Fibroblast of pulmonary artery (primary cell): ENCODE data around the gene SPAG9.

Experiments
- DNase-seq: peaks from one replicate; pipeline ENCODE4 v3.0.0-alpha.2; 2010; ENCODE audit warnings: low read depth
- H3K4me3 ChIP-seq: replicated peaks from 2 replicates; pipeline ENCODE4 v1.5.1; 2011; ENCODE audit warnings: low read depth, mild to moderate bottlenecking, control low read depth, low read length, moderate library complexity
- CTCF ChIP-seq: IDR thresholded peaks from 2 replicates; pipeline ENCODE4 v1.5.1; 2011; ENCODE audit warnings: mild to moderate bottlenecking, control low read depth, low read length, inconsistent platforms; ENCODE audit errors: missing control alignments

Gene SPAG9

DNA sequence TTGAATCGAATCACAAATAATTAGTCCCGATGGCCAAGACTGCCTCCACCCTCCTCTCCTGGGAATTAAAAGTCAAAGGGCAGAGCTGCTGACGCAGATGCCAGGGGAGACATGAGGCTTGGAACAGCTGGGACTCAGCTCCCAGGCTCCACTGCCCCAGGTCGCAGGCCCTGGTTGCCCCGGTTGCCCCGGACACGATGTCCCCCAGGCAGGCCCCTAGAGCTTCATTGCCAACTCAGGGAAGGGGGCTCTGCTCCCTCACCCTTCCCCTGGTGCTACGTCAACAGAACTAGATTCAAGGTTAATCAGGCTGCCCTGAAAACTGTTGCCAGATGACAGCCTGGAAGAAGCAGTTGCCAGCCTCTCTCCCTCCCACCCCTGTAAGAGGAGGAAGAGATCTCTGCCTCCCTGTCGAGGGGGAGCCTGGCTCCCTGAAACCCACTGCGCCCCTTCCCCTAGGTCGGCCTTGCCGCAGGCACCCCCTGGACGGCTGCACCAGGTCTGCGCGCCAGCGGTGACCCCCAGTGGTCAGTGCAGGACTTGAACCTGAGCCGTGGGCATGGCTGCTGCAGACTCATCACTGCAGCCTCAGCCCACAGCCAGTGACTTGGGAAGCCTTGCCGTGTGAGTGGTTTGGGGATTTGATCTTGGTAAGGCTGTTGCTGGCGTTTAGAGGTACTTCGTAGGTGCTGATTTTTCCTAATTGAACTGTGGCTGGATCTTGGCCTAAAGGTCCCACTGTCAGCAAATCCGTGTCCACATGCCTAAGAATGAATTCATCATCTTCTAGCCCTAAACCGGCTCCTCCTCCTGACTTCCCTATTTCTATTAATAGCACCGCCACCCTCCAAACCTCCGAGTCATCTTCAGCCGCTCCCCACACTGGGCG is 170.4 kb downstream of the SPAG9 start:
- peak; percentile 67 for TF ChIP-seq CTCF
- peak; percentile 76 for DNase-seq
- H3K4me3 ChIP-seq = no peak overlapping the region

DNA sequence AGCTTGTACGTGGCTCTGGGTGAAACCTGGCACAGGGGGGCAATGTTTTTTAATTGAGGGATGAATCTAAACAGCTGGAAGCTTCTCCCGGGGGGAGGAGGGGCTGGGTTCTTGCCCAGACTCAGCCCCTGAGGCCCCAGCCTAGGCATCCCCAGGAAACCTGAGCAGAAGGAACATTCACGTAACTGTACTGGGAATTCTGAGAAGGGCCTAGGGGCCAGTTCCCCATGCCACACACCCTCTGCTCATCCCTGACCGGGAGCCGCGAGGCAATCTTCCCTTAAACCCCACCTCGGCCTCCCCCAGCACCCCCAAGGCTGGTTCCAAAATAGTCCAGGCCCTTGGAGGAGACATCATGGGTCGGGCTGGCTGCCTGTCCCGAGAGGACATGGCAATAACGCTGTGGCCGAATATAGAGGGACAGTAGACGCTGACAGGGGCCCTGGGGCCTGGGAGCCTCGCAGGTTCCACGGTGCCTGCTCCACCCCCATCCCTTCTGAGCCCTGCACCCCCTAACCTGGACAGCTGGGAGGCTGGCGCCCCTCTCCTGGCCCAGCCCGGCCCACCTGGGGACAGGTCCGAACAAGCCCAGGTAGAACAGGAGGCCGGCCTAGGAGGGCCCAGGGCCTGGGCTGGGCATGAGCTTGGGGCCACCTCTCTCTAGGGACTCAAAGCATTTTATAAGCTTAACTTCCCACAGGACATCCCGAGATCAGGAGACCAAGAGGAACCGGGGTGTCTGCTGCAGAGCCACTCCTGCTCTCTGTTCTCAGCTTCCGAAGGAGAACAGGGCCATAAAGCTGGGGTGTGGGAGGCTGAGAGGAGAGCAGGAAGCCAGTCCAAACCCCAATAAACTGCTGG is 171.3 kb downstream of the SPAG9 start:
- no peak overlapping the region for H3K4me3 ChIP-seq
- no peak for DNase-seq
- TF ChIP-seq CTCF = no peak

DNA sequence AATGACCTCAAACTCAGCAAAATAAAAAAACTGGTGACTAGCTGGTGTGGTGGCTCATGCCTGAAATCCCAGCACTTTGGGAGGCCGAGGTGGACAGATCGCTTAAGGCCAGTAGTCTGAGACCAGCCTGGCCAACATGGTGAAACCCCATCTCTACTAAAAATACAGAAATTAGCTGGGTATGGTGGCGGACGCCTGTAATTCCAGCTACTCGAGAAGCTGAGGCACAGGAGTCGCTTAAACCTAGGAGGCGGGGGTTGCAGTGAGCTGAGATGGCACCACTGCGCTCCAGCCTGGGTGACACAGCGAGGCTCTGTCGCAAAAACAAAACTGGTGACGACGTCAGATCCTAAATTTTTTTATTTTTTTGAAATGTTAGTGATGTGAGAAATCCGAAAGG is 172.0 kb downstream of the SPAG9 start:
- no peak for DNase-seq
- H3K4me3 ChIP-seq = no peak overlapping the region
- TF ChIP-seq CTCF = no peak

DNA sequence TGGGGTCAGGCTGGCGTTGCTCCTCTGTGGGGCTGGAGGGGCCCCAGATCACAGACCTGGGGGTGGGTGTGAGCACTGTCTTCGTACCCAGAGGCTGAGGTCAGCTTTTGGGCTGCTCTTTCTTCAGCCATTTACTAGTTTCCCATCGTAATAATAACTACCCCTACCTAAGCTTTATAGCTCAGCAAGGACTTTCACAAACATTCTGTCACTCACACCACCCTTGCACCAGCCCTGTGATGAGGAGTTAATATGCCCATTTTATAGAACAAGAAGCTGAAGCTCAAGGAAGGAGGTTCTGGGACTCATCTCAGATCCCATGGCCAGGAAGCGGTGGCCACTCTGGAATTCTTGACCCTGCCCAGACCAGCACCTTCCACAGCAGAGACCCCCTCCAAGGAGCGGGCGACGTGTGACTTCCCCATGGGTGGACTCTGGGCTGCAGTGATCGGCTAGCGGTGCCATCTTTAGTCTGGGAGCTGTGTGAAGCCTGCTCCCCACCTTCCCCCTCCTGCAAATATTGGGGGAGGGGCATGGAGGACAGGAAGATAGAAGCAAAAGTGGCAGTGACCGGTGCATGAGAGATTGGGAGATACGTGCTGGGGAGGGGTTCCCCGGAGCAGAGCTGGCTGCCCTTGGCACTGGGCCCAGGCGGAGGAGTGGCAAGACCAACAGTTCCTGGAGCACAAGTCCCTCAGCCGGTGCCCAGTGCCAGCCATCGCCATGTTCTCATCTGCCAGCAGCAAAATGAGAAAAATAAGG is 172.7 kb downstream of the SPAG9 start:
- no peak overlapping the region for H3K4me3 ChIP-seq
- DNase-seq = no peak
- no peak for TF ChIP-seq CTCF

DNA sequence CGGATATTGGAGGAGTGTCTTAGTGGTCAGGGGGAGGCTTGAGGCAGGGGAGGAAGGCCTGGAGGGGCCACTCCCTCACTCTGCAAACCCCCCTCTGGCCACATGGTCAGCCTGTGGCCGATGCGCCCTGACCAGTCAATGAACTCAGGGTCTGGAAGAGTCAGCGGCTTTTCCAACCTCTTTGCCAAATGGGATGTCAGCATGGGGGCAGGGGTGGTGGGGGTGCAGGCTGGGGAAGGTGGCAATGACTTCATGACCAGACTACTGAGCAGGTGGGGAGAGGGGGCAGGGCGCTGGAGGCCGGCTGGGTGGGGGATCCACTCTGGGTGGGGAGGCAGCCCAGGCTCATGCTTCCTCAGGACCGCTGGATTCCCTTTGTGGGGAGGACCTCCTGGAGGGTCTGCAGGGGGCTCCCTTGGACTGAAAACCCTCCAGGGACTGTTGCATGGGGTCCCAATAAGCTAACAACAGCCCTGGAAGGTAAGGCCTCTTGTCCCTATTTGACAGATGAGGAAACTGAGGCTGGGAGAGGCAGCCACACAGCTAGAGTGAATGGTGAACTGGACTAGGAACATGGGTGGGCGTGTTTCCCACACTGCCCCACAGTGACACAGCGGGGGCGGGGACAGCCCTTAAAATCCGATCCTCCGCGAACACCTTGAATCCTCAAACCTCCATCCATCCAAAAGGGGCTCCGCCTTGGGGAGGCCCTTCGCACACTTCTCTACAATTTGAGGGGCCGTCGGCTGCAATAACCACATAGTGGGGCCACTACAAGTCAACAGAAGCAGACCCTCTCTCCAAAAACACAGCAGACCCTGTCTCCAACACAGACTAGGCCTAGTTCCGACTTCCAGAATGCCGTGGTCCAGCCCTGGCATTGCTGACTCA is 173.5 kb downstream of the SPAG9 start:
- DNase-seq = no peak
- no peak for TF ChIP-seq CTCF
- H3K4me3 ChIP-seq = no peak overlapping the region
